H54 (cell line): ENCODE results near the gene MYO9B.

Source experiments
- DNase-seq: peaks from one replicate; pipeline ENCODE4 v3.0.0; 2011; ENCODE audit warnings: low spot score, mixed read lengths; ENCODE audit not compliant: insufficient read length
- FAIRE-seq: peaks from 3 replicates; lab custom pipeline; 2011; peaks lifted over from hg19 to GRCh38; lab: Jason Lieb, UNC
- POLR2A ChIP-seq: IDR thresholded peaks from 2 replicates; pipeline ENCODE4 v1.6.1; 2011; ENCODE audit warnings: low read depth, mild to moderate bottlenecking, low read length

MYO9B gene

DNA sequence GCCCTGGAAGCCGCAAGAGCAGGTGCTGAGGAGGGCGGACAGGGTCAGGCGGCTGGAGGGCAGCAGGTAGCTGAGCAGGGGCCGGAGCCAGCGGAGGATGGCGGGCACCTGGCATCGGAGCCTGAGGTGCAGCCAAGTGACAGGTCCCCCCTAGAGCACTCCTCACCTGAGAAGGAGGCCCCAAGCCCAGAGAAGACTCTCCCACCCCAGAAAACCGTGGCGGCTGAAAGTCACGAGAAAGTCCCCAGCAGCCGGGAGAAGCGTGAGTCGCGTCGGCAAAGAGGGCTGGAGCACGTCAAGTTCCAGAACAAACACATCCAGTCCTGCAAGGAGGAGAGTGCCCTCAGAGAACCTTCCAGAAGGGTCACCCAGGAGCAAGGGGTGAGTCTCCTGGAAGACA lies 119.0 kb downstream of the MYO9B start:
- no peak for TF ChIP-seq POLR2A
- FAIRE-seq (no peak), DNase-seq (no peak)

DNA sequence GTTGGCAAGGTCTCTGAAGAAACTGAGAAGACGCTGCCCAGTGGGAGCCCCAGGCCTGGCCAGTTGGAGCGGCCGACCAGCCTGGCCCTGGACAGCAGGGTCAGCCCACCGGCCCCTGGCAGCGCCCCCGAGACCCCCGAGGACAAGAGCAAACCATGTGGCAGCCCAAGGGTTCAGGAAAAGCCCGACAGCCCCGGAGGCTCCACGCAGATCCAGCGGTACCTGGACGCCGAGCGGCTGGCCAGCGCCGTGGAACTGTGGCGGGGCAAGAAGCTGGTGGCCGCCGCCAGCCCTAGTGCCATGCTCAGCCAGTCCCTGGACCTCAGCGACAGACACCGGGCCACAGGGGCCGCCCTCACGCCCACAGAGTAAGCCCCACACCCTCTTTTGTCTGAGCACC lies 119.5 kb downstream of the MYO9B start:
- FAIRE-seq = no peak
- TF ChIP-seq POLR2A = no peak
- DNase-seq = no peak

DNA sequence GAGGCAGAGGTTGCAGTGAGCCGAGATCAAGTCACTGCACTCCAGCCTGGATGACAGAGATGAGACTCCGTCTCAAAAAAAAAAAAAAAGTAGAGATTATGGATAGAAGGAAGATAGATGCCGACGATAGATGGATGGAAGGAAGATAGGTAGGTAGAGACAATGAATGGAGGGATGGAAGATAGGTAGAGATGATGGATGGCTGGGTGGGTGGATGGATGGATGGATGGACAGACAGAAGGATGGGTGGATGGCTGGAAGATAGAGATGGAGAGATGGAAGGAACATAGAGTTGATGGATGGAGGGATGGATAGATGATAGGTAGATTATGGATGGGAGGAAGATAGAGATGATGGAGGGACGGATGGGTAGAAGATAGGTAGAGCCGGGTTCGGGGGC lies 121.0 kb downstream of the MYO9B start:
- no peak for FAIRE-seq
- no peak for TF ChIP-seq POLR2A
- no peak for DNase-seq

DNA sequence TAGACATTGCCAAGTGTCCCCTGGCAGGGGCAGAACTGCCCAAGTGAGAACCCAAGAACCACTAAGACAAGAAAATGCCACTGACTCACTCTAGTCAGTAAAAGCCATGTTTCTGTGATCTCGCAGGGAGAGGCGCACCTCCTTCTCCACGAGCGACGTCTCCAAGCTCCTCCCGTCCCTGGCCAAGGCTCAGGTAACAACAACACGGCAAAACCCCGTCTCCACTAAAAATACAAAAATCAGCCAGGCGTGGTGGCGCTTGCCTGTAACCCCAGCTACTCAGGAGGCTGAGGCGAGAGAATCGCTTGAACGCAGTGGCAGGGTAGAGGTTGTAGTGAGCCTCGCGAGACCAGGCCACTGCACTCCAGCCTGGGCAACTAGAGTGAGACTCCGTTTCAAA lies 122.1 kb downstream of the MYO9B start:
- no peak for DNase-seq
- no peak for TF ChIP-seq POLR2A
- no peak for FAIRE-seq

DNA sequence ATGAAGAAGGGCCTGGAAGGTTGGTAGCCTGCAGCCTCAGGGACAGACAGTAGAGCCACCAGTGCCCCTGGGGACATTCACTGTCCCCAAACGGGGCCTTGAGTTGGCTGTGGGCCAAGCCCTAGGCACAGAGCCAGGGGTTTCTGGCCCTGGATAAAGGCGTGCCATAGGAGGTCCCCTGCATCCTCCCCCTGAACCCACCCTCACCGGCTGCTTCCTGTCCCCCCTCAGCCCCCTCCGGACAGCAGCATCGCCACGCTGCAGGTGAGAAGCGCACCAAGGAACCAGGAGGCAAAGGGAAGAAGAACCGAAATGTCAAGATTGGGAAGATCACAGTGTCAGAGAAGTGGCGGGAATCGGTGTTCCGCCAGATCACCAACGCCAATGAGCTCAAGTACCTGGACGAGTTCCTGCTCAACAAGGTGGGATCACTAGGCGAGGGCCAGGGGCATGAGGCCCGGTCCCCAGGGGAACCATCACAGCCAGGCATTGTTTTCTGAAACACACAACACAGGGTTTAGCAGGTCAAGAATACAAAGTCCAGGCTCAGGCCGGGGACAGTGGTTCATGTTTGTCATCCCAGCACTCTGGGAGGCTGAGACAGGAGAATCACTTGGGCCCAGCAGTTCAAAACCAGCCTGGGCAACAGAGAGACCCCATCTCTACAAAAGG lies 125.0 kb downstream of the MYO9B start:
- TF ChIP-seq POLR2A = no peak
- no peak for DNase-seq
- FAIRE-seq = no peak

DNA sequence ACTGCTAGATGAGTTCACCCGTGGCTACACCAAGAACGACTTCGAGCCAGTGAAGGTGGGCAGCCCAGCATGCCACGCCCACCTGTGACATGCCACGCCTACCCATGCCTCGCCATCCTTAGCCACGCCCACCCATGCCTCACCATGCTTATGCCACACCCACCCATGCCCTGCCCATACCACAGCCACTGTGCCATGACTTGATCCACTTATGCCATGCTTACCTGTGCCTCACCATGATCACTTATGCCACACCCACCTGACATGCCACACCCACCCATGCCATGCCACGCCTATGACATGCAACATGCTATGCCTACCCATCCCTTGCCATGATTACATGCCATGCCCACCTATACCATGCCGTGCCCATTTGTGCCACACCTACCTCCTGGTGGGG lies 126.7 kb downstream of the MYO9B start:
- no peak for TF ChIP-seq POLR2A
- FAIRE-seq = no peak

DNA sequence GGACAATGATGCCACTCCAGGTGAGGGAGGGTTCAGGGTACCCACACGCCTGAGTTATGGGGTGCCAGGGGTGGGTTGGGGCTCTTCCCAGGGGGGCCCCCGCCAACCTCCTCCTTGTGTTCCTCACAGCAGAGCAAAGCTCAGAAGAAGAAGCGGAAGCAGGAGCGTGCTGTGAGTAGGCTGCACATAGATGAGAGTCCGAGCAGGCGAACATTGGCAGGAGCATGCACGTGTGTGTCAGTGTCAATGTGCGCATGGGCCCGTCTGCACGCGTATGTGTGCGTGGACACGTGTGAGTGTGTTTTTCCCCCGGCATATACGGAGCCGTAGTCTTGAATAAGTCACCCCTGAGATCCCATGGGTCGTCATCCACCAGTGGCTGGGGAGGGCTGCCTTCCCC lies 127.1 kb downstream of the MYO9B start:
- TF ChIP-seq POLR2A = no peak
- FAIRE-seq (no peak), DNase-seq (no peak)

More for the DNA sequence above, 126.7 kb downstream of the MYO9B start:
- DNase-seq = no peak

DNA sequence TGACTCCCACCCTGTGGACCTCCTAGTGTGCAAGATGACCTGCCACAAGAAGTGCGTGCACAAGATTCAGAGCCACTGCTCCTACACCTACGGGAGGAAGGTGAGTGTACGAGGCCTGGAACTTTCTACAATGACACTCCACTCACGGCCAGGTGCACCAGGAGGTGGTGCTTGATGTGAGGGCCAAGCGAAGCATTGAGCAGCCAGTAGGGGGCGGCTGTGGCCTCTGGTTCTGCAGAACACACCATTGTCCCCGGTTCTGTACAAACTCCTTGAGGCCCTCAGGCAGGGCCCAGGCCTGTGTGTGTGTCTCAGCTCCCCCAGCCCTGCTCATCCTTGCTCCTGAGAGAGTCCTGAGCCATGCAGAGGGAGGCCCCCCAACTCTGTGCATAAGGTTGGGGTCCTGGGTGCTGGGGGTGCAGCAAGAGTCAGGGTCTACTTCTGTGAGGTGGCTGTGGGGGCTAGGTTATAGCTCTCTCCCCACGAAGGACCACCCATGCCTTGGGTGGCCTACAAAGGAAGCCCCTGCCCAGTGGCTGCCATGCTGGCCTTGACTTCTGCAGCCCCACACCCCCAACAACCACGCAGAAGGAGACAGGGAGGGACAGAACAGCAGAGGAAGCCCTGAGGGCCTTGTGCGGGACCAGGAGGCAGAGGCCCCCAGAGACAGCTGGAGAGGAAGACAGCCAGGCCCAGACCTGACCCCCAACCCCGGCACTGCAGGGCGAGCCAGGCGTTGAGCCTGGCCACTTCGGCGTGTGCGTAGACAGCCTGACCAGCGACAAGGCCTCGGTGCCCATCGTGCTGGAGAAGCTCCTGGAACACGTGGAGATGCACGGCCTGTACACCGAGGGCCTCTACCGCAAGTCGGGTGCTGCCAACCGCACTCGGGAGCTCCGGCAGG lies 129.9 kb downstream of the MYO9B start:
- FAIRE-seq = no peak
- DNase-seq = no peak
- no peak for TF ChIP-seq POLR2A

DNA sequence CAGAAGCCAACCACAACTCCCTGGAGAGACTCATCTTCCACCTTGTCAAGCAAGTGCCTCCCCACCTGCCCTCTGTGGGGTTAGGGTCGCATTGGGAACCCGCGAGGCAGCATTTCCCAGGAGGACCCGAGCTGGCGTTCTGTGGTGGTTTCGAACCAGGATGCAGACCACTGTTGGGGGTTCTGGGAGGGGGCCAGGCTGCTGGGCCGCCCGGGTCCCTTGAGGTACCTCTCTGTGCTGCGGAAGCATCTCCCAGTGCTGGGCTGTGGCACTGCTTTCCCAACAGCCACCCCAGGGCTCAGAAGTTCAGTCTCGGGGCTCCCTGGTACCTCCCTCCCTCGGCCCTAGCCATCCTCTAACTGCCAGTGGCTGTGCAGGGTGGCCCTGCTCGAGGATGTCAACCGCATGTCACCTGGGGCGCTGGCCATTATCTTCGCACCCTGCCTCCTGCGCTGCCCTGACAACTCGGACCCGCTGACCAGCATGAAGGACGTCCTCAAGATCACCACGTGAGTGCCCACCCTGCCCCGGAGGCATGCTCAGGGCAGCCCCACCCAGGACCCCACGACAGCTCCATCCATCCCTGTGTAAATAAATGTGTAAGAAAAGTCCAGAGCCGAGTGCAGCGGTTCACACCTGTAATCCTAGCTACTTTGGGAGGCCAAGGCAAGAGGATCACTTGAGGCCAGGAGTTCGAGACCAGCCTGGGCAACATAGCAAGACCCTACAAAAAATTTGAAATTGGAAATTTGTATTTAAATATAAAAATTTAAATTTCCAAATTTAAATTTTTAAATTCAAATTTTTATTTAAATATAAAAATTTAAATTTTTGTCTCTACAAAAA lies 131.4 kb downstream of the MYO9B start:
- DNase-seq = no peak
- FAIRE-seq = no peak
- no peak for TF ChIP-seq POLR2A

DNA sequence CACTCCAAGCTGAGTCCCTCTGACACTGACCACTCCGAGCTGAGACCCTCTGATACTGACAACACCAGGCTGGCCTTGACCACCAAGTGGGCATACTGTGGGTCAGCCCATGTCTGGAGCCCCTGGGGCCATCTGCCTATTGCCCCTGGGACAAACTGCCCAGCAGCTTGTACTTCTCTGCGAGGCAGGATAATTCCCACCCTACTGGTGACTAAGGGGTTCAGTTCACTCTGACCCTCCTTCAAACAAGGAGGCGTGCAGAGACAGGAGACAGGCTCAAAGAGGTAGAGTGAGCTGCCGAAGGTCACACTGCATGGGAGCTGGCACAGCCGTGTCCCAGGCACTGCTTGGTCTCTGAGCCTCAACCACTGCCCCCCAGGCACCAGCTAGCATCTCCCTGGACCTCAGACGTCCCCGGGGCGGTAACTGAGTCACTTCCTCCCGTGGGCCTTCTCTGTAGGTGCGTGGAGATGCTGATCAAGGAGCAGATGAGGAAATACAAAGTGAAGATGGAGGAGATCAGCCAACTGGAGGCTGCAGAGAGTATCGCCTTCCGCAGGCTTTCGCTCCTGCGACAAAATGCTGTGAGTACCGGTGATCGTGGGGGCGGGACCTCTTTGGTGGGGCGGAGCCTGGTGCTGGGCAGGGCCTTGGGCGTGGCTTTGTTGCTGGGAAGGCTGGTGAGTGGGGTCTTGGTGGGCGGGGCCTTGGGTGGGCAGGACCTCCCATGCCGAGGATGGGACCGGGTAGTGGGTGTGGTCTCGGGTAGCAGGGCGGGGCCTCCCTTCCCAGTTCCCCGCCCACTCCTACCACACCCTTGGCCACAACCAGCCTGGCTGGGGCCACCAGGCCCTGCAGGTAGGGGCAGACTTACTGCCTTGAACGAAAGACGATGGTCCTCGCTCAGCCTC lies 133.8 kb downstream of the MYO9B start:
- FAIRE-seq = no peak
- DNase-seq = peak; percentile 67

DNA sequence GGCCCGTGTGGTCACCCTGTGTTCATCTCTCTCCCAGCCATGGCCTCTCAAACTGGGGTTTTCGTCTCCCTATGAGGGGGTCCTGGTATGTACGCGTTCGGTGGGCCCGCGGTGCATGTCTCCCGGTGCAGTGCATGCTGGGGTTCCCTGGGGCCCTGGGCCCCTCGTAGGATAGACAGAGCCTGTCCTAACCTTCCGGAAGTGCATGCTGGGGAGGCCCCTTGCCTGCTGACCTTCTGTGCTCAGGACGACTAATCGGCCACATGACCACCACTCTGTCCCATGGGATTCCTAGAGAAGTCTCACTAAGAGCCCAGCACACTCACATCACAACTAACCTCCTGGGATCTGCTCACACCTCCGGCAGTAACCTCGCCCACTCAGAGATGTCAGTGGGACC lies 134.7 kb downstream of the MYO9B start:
- DNase-seq (no peak), FAIRE-seq (no peak)
- no peak for TF ChIP-seq POLR2A

More for the DNA sequence above, 133.8 kb downstream of the MYO9B start:
- no peak for TF ChIP-seq POLR2A

DNA sequence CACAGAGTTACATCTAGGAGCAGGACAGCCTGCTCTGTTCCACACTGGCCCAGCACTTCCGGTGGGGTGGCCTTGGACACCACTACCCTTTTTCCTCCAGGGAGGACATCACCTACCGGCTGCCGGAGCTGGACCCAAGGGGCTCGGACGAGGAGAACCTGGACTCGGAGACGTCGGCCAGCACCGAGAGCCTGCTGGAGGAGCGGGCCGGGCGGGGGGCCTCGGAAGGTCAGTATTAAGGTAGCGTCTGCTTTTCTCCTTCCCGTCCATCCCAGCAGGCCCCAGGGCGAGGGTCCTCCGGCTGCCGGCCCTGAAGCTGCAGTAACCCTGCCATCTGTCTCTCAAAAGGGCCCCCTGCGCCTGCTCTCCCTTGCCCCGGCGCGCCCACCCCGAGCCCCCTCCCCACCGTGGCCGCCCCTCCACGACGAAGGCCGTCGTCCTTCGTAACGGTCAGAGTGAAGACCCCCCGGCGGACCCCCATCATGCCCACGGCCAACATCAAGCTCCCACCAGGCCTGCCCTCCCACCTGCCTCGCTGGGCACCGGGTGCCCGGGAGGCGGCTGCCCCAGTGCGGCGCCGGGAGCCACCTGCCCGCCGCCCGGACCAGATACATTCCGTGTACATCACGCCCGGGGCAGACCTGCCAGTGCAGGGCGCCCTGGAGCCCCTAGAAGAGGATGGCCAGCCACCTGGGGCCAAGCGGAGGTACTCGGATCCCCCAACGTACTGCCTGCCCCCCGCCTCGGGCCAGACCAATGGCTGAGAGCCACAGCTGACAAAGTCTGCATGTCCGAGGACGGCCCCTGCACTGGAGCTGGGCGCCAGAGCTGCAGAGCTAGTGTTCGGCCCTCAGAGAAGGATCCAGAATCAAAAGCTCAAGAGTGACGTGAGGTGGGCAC lies 136.2 kb downstream of the MYO9B start:
- no peak for TF ChIP-seq POLR2A
- FAIRE-seq (no peak), DNase-seq (no peak)
